Adrenal gland (tissue), 5 donors: ENCODE results near the gene ZNF518A.

ENCODE experiments used
- POLR2A ChIP-seq, 2 donors: fragments of 450-650 bp; IDR thresholded peaks; one replicate each; pipeline ENCODE4 v1.6.1; 2017; ENCODE audit warnings: antibody characterized with exemption in 2 of 2, mild to moderate bottlenecking in 2 of 2, moderate library complexity in 1 of 2
- TF ChIP-seq, protein P1 (sequence below), 6 experiments: fragments of 450-650 bp in 4 of 6; fragments of 200-600 bp in 2 of 6; sonication (generic) in 1 of 6; IDR thresholded peaks; 1 replicate in 5 of 6; 2 replicates in 1 of 6; pipeline versions ENCODE4 v1.5.1 to v1.8.0; 2016 to 2021; ENCODE audit warnings: antibody characterized with exemption in 6 of 6, mild to moderate bottlenecking in 2 of 6, moderate library complexity in 1 of 6
- donor health status: DM: no; HTN: no; CAD: no.

GRCh38 chr10:96201525-96201924, 71.4 kb downstream of the ZNF518A start:
- TF ChIP-seq, protein P1, sequence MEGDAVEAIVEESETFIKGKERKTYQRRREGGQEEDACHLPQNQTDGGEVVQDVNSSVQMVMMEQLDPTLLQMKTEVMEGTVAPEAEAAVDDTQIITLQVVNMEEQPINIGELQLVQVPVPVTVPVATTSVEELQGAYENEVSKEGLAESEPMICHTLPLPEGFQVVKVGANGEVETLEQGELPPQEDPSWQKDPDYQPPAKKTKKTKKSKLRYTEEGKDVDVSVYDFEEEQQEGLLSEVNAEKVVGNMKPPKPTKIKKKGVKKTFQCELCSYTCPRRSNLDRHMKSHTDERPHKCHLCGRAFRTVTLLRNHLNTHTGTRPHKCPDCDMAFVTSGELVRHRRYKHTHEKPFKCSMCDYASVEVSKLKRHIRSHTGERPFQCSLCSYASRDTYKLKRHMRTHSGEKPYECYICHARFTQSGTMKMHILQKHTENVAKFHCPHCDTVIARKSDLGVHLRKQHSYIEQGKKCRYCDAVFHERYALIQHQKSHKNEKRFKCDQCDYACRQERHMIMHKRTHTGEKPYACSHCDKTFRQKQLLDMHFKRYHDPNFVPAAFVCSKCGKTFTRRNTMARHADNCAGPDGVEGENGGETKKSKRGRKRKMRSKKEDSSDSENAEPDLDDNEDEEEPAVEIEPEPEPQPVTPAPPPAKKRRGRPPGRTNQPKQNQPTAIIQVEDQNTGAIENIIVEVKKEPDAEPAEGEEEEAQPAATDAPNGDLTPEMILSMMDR (IDR thresholded peaks at IDR 0.05): no peak
- no peak for TF ChIP-seq POLR2A (IDR thresholded peaks at IDR 0.05)
